SK-N-SH treated with all-trans-retinoic acid at 6 μM for 48 hours (cell line): ENCODE results near the gene SMKR1.

ENCODE experiments used
- ATAC-seq: fragments of 200-7000 bp; cut with Tn5 transposase; 3 replicates; pipeline ENCODE4 v1.9.1; 2020; ENCODE audit warnings: mild to moderate bottlenecking, moderate library complexity
- ARNTL ChIP-seq: fragments of 450-650 bp; formaldehyde crosslinking; IDR thresholded peaks from 2 replicates; pipeline ENCODE4 v1.5.0; 2020; ENCODE audit warnings: low read depth, mild to moderate bottlenecking, moderate library complexity, borderline replicate concordance
- BACH2 ChIP-seq: fragments of 250-450 bp; sonication (Bioruptor Pico); IDR thresholded peaks from 2 replicates; pipeline ENCODE4 v1.9.0; 2021; ENCODE audit warnings: mild to moderate bottlenecking, borderline replicate concordance
- CREB5 ChIP-seq: fragments of 250-450 bp; sonication (Bioruptor Pico); IDR thresholded peaks from 2 replicates; pipeline ENCODE4 v1.5.1; 2020; ENCODE audit warnings: low read depth, mild to moderate bottlenecking, moderate library complexity
- CSDC2 ChIP-seq: fragments of 250-450 bp; sonication (Bioruptor Pico); IDR thresholded peaks from 2 replicates; pipeline ENCODE4 v1.5.0; 2020; ENCODE audit warnings: mild to moderate bottlenecking, moderate library complexity
- CSRNP3 ChIP-seq: fragments of 250-450 bp; sonication (Bioruptor Pico); IDR thresholded peaks from 2 replicates; pipeline ENCODE4 v1.5.1; 2021; ENCODE audit warnings: mild to moderate bottlenecking, moderate library complexity
- ESRRG ChIP-seq: fragments of 250-450 bp; sonication (Bioruptor Pico); IDR thresholded peaks from 2 replicates; pipeline ENCODE4 v1.6.1; 2021; ENCODE audit warnings: mild to moderate bottlenecking
- GLIS3 ChIP-seq: fragments of 250-450 bp; sonication (Bioruptor Pico); IDR thresholded peaks from 2 replicates; pipeline ENCODE4 v1.5.0; 2020; ENCODE audit warnings: mild to moderate bottlenecking, moderate library complexity
- OSR1 ChIP-seq: fragments of 250-450 bp; sonication (Bioruptor Pico); IDR thresholded peaks from 2 replicates; pipeline ENCODE4 v1.8.0; 2022; ENCODE audit warnings: moderate library complexity, mild to moderate bottlenecking, inconsistent platforms
- RARB ChIP-seq: fragments of 250-450 bp; sonication (Bioruptor Pico); IDR thresholded peaks from 2 replicates; pipeline ENCODE4 v1.8.0; 2021; ENCODE audit warnings: mild to moderate bottlenecking, moderate library complexity
- SNAI2 ChIP-seq: fragments of 250-450 bp; sonication (Bioruptor Pico); IDR thresholded peaks from 2 replicates; pipeline ENCODE4 v1.5.0; 2020; ENCODE audit warnings: mild to moderate bottlenecking, moderate library complexity
- TCF4 ChIP-seq: fragments of 250-450 bp; sonication (Bioruptor Pico); IDR thresholded peaks from 2 replicates; pipeline ENCODE4 v1.8.0; 2021; ENCODE audit warnings: mild to moderate bottlenecking, moderate library complexity, borderline replicate concordance
- TOX ChIP-seq: fragments of 250-450 bp; sonication (Bioruptor Pico); IDR thresholded peaks from 2 replicates; pipeline ENCODE4 v1.8.0; 2021; ENCODE audit warnings: mild to moderate bottlenecking, moderate library complexity, borderline replicate concordance
- TSHZ2 ChIP-seq: fragments of 250-450 bp; sonication (Bioruptor Pico); IDR thresholded peaks from 2 replicates; pipeline ENCODE4 v1.5.0; 2020; ENCODE audit warnings: mild to moderate bottlenecking, moderate library complexity
- ZFP3 ChIP-seq: fragments of 250-450 bp; sonication (Bioruptor Pico); IDR thresholded peaks from 2 replicates; pipeline ENCODE4 v1.5.0; 2020; ENCODE audit warnings: mild to moderate bottlenecking, moderate library complexity
- ZNF565 ChIP-seq: fragments of 450-650 bp; formaldehyde crosslinking; conservative IDR thresholded peaks from 2 replicates; pipeline ENCODE4 v1.5.0; 2020; ENCODE audit warnings: low read depth, mild to moderate bottlenecking, moderate library complexity
- ZNF70 ChIP-seq: fragments of 450-650 bp; formaldehyde crosslinking; IDR thresholded peaks from 2 replicates; pipeline ENCODE4 v1.5.0; 2020; ENCODE audit warnings: mild to moderate bottlenecking, moderate library complexity
- ZNF8 ChIP-seq: fragments of 450-650 bp; formaldehyde crosslinking; IDR thresholded peaks from 2 replicates; pipeline ENCODE4 v1.5.0; 2020; ENCODE audit warnings: mild to moderate bottlenecking, moderate library complexity
- TF ChIP-seq, protein P1 (sequence below): fragments of 250-450 bp; sonication (Bioruptor Pico); IDR thresholded peaks from 2 replicates; pipeline ENCODE4 v1.8.0; 2021; ENCODE audit warnings: low read depth, mild to moderate bottlenecking, moderate library complexity, borderline replicate concordance
- TF ChIP-seq, protein P2 (sequence below): fragments of 250-450 bp; sonication (Bioruptor Pico); IDR thresholded peaks from 2 replicates; pipeline ENCODE4 v1.8.0; 2020; ENCODE audit warnings: mild to moderate bottlenecking, moderate library complexity, borderline replicate concordance

The SMKR1 gene

DNA sequence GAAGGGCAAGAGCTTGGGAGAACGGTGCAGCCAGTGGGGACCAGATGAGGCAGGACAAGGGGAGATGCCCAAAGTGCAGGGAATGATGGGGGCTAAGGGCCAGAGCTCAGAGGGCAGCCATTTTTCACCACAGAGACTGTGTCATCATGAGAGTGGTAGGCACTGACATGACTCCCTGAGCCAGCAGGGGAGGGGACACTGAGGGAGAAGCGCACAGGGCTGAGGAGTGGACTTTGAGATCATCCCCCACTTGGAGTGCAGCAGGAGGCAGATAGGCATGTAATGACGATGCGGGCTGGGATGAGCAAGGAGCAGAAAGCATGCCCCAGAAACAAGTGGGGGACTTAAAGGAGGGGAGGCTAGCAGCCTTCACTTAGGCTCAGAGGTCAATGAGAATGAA is 5.2 kb upstream of the SMKR1 start (continued):
- TF ChIP-seq TOX (CRISPR knock-in tag) = no peak
- TF ChIP-seq SNAI2 (CRISPR knock-in tag) = no peak
- no peak for TF ChIP-seq BACH2 (CRISPR knock-in tag)
- TF ChIP-seq GLIS3 = no peak
- no peak for TF ChIP-seq RARB (CRISPR knock-in tag)
- no peak for TF ChIP-seq ZFP3 (CRISPR knock-in tag)

DNA sequence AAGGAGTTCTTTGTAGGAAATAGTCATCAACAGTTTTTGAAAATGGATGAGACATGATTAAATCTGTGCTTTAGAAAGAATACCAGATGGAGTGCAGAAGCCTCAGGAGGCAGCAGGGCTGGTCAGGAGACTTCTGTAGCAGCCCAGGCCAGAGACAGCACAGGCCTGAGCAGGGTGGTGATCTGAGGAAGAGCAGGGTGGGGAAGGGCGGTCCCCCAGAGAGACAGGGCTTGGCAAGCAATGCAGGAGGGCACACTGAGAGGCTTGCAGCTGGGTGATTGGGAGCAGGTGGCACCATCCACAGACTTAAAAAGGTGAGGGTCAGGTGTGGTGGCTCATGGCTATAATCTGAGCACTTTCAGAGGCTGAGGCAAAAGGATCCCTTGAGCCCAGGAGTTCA is 4.3 kb upstream of the SMKR1 start:
- no peak for TF ChIP-seq CREB5
- TF ChIP-seq RARB (CRISPR knock-in tag) = no peak
- no peak for TF ChIP-seq ZNF70 (CRISPR knock-in tag)
- TF ChIP-seq SNAI2 (CRISPR knock-in tag) = no peak
- no peak for TF ChIP-seq ESRRG (CRISPR knock-in tag)
- TF ChIP-seq ZNF565 (CRISPR knock-in tag) = no peak
- TF ChIP-seq GLIS3 = no peak

GRCh38 chr7:129499999-129500398 is 2.3 kb upstream of the SMKR1 start:
- no peak for ATAC-seq
- TF ChIP-seq TOX (CRISPR knock-in tag) = no peak
- TF ChIP-seq ARNTL (CRISPR knock-in tag) = no peak
- no peak for TF ChIP-seq ESRRG (CRISPR knock-in tag)
- TF ChIP-seq GLIS3 = no peak
- TF ChIP-seq TCF4 (CRISPR knock-in tag) = no peak
- TF ChIP-seq, protein P1, sequence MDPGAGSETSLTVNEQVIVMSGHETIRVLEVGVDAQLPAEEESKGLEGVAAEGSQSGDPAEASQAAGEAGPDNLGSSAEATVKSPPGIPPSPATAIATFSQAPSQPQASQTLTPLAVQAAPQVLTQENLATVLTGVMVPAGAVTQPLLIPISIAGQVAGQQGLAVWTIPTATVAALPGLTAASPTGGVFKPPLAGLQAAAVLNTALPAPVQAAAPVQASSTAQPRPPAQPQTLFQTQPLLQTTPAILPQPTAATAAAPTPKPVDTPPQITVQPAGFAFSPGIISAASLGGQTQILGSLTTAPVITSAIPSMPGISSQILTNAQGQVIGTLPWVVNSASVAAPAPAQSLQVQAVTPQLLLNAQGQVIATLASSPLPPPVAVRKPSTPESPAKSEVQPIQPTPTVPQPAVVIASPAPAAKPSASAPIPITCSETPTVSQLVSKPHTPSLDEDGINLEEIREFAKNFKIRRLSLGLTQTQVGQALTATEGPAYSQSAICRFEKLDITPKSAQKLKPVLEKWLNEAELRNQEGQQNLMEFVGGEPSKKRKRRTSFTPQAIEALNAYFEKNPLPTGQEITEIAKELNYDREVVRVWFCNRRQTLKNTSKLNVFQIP (CRISPR knock-in tag) = no peak
- TF ChIP-seq BACH2 (CRISPR knock-in tag) = no peak
- TF ChIP-seq TSHZ2 (CRISPR knock-in tag) = no peak
- no peak for TF ChIP-seq CREB5
- TF ChIP-seq, protein P2, sequence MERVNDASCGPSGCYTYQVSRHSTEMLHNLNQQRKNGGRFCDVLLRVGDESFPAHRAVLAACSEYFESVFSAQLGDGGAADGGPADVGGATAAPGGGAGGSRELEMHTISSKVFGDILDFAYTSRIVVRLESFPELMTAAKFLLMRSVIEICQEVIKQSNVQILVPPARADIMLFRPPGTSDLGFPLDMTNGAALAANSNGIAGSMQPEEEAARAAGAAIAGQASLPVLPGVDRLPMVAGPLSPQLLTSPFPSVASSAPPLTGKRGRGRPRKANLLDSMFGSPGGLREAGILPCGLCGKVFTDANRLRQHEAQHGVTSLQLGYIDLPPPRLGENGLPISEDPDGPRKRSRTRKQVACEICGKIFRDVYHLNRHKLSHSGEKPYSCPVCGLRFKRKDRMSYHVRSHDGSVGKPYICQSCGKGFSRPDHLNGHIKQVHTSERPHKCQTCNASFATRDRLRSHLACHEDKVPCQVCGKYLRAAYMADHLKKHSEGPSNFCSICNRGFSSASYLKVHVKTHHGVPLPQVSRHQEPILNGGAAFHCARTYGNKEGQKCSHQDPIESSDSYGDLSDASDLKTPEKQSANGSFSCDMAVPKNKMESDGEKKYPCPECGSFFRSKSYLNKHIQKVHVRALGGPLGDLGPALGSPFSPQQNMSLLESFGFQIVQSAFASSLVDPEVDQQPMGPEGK (CRISPR knock-in tag) = no peak
- TF ChIP-seq OSR1 (CRISPR knock-in tag) = no peak
- no peak for TF ChIP-seq CSDC2
- TF ChIP-seq CSRNP3 (CRISPR knock-in tag) = no peak
- no peak for TF ChIP-seq ZNF8 (CRISPR knock-in tag)
- TF ChIP-seq RARB (CRISPR knock-in tag) = no peak

More for the DNA sequence above, 4.3 kb upstream of the SMKR1 start:
- no peak for ATAC-seq
